VCaP (cell line): ENCODE results near the gene CD276.

Source experiments
- H3K27ac ChIP-seq: fragments of 450-650 bp; 2 replicates; pipeline ENCODE4 v1.5.1; 2017
- TF ChIP-seq, protein P1 (sequence below): fragments of 450-650 bp; conservative IDR thresholded peaks from 2 replicates; pipeline ENCODE4 v1.5.1; 2017; ENCODE audit warnings: mild to moderate bottlenecking, moderate library complexity

The CD276 gene

DNA sequence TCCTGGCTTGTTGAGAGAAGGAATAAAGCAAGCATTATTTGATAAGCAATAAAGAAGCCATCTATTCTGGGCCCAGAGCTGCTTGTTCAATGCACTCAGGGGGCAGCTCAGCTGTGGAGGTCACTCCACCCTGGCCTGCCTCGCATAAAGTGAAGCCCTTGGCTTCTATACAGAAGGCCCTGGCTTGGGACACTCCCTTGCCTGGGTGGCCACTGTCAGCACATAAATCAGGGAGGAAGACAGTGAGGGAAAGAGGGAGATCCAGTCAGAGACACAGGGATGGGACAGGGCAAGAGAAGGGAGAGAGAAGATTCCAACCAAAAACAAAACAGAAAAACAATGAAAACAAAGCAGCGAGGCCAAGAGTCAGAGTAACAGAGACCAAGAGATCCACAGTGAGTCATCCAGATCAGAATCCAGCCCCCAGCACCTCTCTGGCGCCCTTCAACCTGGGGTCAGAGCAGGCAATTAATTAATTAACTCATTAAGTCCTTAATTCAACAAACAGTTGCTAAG, 57.2 kb downstream of the CD276 start:
- TF ChIP-seq, protein P1, sequence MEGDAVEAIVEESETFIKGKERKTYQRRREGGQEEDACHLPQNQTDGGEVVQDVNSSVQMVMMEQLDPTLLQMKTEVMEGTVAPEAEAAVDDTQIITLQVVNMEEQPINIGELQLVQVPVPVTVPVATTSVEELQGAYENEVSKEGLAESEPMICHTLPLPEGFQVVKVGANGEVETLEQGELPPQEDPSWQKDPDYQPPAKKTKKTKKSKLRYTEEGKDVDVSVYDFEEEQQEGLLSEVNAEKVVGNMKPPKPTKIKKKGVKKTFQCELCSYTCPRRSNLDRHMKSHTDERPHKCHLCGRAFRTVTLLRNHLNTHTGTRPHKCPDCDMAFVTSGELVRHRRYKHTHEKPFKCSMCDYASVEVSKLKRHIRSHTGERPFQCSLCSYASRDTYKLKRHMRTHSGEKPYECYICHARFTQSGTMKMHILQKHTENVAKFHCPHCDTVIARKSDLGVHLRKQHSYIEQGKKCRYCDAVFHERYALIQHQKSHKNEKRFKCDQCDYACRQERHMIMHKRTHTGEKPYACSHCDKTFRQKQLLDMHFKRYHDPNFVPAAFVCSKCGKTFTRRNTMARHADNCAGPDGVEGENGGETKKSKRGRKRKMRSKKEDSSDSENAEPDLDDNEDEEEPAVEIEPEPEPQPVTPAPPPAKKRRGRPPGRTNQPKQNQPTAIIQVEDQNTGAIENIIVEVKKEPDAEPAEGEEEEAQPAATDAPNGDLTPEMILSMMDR, result no peak
- H3K27ac ChIP-seq, result no peak overlapping the region

DNA sequence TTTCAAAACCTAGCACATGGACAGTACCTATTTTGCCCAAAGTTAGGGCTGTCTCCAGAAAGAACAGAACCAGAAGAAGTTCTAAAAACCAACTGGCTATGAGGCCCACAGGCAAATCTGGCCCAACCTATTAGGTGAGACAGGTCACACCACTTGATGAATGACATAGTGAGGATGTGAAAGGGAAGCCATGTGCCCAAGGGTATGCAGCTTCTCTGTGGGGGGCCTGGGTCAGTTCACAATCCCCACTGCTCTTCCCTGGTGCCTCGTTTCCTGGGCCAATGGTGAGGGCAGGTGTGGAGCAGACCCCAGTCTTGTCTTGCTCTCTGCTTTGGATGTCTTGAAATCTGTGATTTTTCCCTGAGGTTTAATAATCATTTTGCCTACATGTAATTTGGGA, 60.1 kb downstream of the CD276 start:
- H3K27ac ChIP-seq, result no peak overlapping the region
- TF ChIP-seq, protein P1, result no peak

DNA sequence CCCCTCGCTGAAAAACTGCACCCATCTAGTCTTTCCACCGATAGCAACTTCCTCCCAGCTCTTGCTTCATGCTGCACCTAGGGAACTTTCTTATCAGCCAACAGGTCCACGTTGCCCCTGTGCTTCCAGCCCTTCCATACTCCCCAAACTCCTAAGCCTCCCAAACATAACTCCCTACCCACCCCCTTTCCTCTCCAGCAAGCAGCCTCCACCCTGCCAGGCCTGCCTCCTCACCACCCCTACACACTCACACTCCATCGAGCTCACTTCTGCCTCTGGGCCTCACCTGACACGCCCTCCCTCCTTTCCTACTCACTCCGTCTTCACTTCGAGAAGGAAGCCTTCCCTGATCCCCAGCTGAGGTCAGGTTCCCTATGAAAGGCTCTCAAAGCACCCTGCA, 60.9 kb downstream of the CD276 start:
- TF ChIP-seq, protein P1, result no peak
- H3K27ac ChIP-seq, result no peak overlapping the region

DNA sequence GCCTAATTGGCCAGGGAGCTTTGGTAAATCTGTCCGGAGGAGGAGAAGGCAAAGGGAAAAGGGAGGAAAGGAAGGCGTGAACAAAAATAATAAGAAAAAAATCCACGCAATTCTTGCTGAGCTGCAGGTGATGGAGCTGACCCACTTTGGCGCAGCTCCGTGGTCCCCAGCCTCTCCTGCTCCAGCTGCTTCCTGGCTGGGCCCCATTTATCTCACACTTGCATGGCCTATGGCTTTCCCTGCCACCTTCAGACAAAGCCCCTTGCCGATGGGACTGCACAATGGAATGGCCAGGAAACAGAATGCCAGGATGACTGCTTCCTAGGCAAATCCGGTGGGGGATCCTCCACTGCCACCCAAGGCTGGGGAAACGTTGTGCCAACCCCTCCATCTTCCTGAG, 62.1 kb downstream of the CD276 start:
- no peak overlapping the region for H3K27ac ChIP-seq
- TF ChIP-seq, protein P1, result no peak

DNA sequence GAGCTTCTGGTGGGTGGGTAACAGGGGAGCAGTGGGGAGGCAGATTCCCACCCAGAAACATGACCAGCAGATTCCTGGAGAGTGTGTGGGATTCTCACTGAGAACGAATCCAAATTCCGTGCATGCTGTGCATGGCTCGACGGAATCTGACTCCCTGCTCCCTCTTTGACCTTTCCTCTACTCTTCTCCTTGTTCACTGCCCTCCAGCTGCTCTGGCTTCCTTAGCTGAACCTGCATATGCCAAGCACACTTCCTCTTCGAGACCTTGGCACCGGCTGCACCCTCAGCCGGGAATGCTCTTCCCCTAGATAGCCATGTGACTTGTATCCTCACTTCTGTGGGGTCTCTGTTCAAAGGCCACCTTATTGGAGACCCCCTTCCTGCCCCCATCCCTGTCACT, 62.7 kb downstream of the CD276 start:
- H3K27ac ChIP-seq, result no peak overlapping the region
- TF ChIP-seq, protein P1, result no peak

DNA sequence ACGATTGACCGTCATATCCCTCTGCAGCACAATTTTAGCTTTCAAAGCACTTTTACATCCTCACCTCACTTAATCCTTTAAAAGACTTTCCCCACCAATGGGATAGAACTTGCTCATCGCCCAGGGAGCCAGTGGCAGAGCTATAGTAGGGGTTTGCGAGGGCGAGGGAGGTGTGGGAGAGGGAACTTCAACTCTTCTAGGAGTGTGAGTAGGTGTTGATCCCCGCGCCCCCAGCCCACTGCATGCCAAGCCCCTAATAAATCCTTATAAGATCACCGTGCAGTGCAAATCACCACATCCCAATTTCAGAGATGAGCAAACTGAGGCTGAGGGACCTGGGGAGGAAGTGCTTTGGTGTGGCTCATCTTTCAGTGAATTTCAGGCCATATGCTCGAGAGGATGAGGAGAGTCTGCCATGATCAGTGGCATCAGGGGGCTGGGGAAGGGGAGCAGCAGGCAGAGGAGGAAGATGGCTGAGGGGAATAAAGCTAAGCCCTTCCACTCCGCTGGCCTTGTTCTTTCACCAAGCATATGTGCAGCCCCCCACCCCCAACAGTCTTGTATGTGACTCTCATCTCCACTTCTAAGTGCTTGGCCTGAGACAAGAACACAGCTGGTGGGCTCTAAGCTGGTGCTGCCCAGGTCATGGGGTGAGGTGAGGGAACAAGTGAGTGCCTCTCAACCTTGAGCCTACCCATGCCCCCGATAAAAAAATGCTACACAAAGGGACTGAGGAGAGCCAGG, 63.8 kb downstream of the CD276 start:
- TF ChIP-seq, protein P1, result no peak
- H3K27ac ChIP-seq, result no peak overlapping the region

DNA sequence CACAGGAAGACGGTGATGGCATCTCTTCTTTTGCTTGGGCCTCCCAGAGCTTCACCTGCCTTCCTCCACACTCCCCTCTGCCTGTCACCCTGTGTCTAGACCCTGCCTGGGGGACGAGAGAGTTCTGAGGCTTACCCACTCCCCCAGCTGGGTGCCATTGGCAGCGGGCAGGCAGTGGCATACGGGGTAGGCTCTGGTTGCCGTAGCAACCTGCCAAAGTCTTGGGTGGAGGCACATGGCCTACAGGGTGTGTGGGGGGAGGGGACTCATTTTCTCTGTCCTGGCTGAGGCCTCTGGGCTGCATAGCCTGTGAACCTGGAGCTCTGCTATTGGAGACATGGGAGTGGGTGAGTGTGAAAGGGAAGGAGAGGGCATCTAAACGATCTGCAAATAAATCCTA, 64.5 kb downstream of the CD276 start:
- H3K27ac ChIP-seq, result no peak overlapping the region
- TF ChIP-seq, protein P1, result no peak
